GM21367 (cell line): ENCODE results near the gene LASP1.
"Not testable (repeated sequence)": the region's sequence is repeated elsewhere in the genome, so short reads cannot be mapped to it uniquely, and the experiment has no call there.

Experiments used
- ATAC-seq: cut with Tn5 transposase; IDR thresholded peaks from one replicate; pipeline ENCODE4 v1.9.1; 2021; ENCODE audit not compliant: unreplicated experiment

Gene LASP1

DNA sequence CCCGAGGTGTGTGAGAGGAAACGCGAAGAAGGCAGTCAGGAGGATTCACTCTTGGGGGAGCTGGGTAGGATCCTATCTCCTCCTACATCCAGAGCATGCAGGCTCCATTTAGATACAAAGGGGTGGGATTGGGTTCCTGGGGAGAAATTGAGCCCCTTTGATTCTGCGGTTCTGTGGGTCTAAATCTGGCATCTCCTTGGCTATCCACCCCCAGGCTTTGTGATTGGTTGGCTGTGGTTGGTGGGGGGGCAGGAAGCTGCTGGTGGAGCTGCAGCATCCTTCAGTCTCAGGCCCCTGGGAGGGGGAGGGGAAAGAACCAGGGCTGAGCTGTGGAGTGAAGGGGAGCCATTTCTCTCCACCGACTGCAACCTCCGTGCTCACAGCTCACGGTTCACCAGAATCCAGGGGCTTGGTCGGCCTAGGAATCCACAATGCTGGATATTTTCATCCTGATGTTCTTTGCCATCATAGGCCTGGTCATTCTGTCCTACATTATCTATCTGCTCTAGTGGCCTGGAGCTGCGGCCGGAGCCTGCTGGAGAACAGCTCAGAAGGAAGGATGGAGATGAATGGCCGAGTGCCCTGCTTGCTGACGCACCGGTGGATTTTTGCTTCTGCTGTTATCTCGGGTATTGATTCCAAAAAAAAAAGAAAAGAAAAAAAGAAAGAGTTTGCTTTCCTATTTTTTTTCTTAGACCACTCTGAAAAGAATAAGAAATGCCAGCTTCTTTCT lies 55.6 kb downstream of the LASP1 start, which contains the start of gene LASP1NB:
Gene LASP1NB (plus strand): TSS at position 352 of the 733 bp plus-strand sequence.
- ATAC-seq, result no peak

DNA sequence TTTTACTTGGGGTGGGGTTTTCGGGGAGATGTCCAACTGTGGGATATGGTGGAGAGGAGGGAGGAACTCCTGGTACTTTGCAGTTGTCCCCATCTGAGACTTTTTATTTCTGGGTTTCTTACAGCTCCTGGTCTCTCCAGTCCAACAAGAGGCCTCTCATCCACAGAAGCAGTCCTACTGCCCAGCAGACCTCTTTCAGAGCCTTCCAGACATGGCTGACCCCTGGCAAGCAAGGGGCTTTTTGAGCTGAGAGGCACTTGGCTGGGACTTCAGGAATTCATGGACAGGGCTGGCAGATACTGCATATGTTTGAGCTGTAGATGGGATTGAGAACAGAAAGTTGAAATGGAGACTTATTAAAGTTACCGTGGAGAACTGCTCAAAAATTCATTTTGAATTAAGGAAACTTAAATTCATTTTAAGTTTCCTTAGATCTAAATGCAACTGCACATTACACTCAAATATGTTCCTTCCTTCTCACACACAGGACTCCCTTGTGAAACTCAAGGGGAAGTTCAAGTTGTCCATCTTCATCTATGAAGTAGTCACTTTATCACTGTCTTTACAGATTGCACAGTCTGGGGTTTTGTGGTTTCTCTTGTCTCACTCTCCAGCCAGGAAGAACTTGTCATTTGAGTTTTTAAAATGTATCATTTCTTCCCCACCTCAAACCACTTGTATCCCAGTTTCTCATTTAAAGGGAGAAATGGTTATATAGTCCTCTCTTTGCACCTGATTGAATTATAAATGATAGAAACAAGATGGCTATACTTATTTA lies 56.6 kb downstream of the LASP1 start:
- no peak for ATAC-seq

- not testable (repeated sequence) for ATAC-seq
Measured at GRCh38 chr17:38930782-38931181, 60.9 kb downstream of the LASP1 start.

DNA sequence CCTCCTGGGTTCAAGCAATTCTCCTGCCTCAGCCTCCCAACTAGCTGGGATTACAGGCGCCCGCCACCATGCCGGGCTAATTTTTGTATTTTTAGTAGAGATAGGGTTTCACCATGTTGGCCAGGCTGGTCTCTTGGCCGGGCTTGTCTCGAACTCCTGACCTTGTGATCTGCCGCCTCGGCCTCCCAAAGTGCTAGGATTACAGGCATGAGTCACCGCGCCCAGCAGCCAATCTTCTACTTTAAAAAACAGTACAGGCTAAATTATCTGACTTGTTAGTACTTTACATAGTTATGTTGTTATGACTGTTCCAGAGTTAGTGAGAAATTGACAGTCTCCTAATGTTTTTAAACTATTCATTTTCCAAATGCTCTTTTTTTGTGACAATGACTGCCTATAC lies 64.1 kb downstream of the LASP1 start:
- not testable (repeated sequence) for ATAC-seq

DNA sequence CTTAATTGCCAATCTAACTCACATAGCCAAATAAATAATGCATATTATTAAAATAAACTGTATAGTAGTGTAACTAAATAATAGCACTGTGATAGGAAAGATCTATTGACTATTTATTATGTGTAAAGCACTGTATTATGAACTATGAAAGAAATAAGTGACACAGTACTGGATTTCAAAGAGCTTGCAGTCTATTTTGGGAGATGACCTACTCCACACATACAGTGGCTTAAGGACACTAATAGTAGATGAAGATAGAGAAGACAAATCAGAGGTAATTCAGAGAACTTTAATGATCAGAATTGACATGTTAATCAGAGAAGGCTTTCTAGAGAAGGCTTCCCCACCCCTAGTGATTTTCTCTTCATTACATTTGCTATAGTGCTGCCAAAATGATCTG lies 70.1 kb downstream of the LASP1 start:
- no peak for ATAC-seq

GRCh38 chr17:38940404-38940803 lies 70.5 kb downstream of the LASP1 start:
- ATAC-seq, result no peak

DNA sequence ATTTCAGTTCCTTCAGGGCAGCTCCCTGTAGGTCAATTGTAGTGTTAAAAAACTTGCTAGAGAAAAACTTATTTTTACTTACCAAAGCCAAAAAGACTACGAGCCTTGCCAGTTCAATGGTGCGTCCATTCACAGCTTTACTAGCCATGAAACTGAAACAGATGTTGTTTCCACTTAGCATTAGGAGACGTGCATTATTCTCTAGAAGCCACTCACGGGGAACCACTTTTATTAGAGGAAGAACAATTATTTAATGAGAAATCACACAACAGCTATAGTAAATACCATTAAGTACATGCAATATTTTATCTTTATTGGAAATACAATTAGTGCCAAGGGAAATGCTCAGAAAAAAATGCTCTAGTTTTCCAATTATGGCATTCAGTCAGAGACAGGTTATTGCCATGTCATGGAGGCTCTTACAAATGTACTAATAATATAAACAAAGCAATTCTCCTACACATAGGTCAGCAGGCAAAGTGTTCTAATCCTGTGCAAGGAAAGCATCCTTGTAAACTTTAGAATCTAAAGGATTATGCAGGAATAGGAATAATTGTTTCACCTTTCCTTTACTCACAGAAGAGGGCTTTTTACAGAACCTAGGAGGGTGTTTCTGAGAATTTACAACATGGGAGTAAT lies 73.0 kb downstream of the LASP1 start:
- no peak for ATAC-seq

GRCh38 chr17:38943607-38944006 lies 73.7 kb downstream of the LASP1 start:
- no peak for ATAC-seq

- no peak for ATAC-seq
Measured at GRCh38 chr17:38947189-38947588, 77.3 kb downstream of the LASP1 start.

DNA sequence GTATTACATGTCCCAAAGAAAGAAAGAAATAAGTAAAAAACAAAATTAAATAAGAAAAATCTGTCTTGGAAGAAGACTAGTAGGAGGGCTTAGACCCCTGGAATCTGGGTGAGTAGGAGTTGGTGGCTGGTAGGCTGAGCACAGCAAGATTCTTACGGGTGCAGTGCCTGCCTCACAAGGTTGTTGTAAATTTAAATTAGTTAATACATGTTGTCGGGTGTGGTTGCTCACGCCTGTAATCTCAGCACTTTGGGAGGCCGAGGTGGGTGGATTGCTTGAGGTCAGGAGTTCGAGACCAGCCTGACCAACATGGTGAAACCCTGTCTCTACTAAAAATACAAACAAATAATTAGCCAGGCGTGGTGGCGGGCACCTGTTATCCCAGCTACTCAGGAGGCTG lies 83.9 kb downstream of the LASP1 start:
- not testable (repeated sequence) for ATAC-seq

DNA sequence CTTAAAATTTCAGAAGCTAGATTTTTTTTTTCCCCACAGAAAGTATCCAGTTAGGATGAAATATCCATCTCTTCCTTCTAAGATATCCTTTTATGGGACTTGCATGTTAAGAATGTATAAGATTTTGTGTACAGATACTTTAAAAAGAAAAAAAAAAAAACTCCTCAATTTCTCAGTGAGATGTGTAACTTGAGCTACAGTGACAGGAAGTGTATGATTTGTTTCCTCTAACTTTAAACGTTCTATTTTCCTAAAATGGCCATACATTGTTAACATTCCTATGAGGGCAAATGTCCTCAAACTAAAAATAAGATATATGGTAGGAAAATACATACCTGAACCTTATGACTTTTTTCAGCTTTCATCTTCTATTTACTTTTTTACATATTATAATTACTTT lies 88.5 kb downstream of the LASP1 start:
- no peak for ATAC-seq

DNA sequence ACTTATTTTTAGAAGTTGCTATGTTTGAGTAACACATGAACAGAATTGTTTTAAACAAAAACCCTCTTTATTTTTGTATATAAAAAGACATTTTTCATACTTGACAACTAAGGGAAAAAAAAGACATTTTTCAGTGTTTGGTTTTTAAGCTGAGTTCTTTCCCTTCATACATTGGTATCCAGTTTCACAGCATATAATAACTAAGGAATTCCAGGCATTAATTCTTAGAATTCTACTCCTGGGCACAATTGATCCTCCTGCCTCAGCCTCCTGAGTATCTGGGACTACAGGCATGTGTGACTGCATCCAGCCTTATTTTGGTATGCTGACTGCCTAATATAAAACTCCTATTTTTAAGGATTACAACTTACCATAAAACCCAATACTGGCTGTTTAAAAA lies 88.9 kb downstream of the LASP1 start:
- ATAC-seq, result no peak

GRCh38 chr17:38959508-38959907 lies 89.7 kb downstream of the LASP1 start:
- no peak for ATAC-seq

GRCh38 chr17:38960402-38960801 lies 90.5 kb downstream of the LASP1 start:
- no peak for ATAC-seq

DNA sequence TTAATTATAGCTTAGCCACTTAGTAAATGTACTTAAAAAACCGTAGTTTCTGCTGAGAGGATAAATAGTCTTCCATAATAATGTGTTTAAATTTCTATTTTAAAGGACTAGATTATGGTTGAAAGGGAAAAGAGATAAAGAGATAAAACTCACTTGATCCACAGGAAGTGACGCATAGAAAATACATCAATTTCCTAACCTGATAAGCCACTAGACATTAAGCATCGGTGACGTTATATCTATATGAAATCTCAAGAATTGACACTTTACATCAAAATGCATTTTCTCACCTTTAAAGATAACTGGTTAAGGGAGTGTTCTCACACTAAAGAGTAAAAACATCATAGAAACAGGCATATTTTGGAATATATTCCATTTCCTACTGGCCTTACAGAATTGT lies 91.6 kb downstream of the LASP1 start:
- ATAC-seq, result no peak

DNA sequence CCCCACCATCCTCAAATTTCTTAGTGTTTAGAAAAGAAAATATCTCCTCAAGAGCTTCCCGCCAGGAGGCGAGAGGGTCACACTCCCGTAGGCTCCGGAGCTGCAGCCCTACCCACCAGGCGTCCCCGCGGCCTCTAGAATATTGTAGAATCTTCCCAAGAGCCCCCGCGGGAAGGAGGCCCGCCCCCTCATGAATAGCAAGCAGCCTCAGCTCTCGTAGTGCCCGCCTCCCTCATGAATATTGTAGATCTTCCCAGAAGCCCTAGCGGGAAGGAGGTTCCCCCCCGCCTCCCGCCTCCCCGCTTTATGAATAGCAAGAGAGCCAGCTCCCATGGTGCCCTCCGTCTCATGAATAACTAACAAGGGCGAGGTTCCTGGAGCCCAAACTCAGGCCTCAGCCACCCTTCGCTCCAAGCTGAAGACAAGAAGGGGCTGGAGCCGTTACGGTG lies 97.5 kb downstream of the LASP1 start, which contains the start of gene FBXO47:
Gene FBXO47 (minus strand): TSS at position 114 of the 449 bp plus-strand sequence. CDS start 4,378 bp downstream, outside the sequence.
- ATAC-seq, result no peak

DNA sequence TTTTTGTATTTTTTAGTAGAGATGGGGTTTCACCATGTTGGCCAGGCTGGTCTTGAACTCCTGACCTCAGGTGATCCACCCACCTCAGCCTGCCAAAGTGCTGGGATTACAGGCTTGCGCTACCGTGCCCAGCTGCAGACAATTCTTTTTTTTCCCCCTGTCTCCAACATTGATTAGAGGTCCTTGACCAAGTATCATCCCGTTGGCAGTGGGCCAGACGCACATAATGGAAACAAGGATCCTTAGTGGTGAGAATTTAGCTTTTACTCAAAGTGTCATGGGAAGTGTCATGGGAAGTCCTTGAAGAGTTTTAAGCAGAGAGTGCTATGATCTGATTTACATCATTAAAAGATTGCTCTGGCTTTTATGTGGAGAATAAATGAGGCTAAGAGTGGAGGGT lies 99.4 kb downstream of the LASP1 start:
- no peak for ATAC-seq

GRCh38 chr17:38970128-38970527 lies 100.3 kb downstream of the LASP1 start:
- ATAC-seq, result no peak

DNA sequence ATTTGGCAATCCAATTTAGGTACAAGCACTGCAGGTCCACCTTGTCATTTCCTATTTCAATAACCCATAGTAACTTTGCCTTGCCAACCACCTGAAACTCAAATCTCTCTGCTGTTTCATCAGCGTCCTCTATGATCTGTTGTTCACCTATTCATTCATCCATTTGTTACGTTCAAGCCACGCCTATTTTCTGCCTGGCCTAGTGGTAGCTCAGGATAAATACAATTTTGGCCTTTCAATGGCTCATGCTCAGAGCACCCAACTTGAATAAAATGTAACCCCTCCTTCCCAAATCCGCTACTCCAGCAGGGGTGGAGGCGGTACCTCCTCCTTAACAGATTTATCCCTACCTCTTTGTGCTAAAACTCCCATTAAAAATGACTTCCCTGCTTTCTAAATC lies 100.9 kb downstream of the LASP1 start:
- no peak for ATAC-seq
